PC-9 (cell line): ENCODE measurements around the gene CLCN1. TPM values are rescaled to one million over a fixed set of nuclear protein-coding genes. Genes with fewer than 3 reads are reported as not detected.
A peak's percentile ranks its signal among the peaks of the same experiment; 100 is the strongest.

Source experiments
- BruUV-seq: library from RNA; stranded (reverse); fragments of 400-500 nt; replicated peaks from 2 replicates; lab custom pipeline; 2021; lab: Mats Ljungman, UMichigan
- CTCF ChIA-PET: fragments of 300-600 bp; sonication (Branson Sonifier 250); formaldehyde crosslinking; loops from one replicate; lab custom pipeline; 2022; ENCODE audit warnings: antibody characterized with exemption; lab: Charles Lee
- POLR2A ChIA-PET: fragments of 300-600 bp; sonication (Branson Sonifier 250); formaldehyde crosslinking; loops from one replicate; lab custom pipeline; 2022; ENCODE audit warnings: antibody characterized with exemption; ENCODE audit not compliant: unreplicated experiment; lab: Charles Lee
- DNase-seq, 2 experiments: peaks; one replicate each; pipeline versions ENCODE4 v3.0.0 to v3.0.0-alpha.2; 2015 to 2022; ENCODE audit warnings: mixed read lengths in 1 of 2
- H2AFZ ChIP-seq: fragments of 200-600 bp; sonication (generic); 2 replicates; pipeline ENCODE4 v1.8.1; 2017; ENCODE audit warnings: antibody characterized with exemption
- H3F3A ChIP-seq: fragments of 200-600 bp; sonication (generic); 2 replicates; pipeline ENCODE4 v1.8.1; 2017; ENCODE audit warnings: antibody characterized with exemption, mild to moderate bottlenecking, low read depth; ENCODE audit not compliant: insufficient read depth
- H3K27ac ChIP-seq: fragments of 200-600 bp; sonication (generic); 2 replicates; pipeline ENCODE4 v1.6.1; 2016; ENCODE audit warnings: mixed run types
- H3K27me3 ChIP-seq: fragments of 200-600 bp; sonication (generic); 2 replicates; pipeline ENCODE4 v1.6.1; 2016; ENCODE audit warnings: low read depth, mixed run types; ENCODE audit not compliant: insufficient read depth
- H3K36me3 ChIP-seq: fragments of 200-600 bp; sonication (generic); 2 replicates; pipeline ENCODE4 v1.6.1; 2016; ENCODE audit warnings: low read depth, mixed run types
- H3K4me1 ChIP-seq: fragments of 200-600 bp; sonication (generic); replicated peaks from 2 replicates; pipeline ENCODE4 v1.6.1; 2016; ENCODE audit warnings: mixed run types; ENCODE audit not compliant: insufficient read depth
- H3K4me2 ChIP-seq: fragments of 200-600 bp; sonication (generic); 2 replicates; pipeline ENCODE4 v1.6.1; 2017; ENCODE audit warnings: mixed run types
- H3K4me3 ChIP-seq: fragments of 200-600 bp; sonication (generic); 2 replicates; pipeline ENCODE4 v1.6.1; 2016; ENCODE audit warnings: mixed run types
- H3K79me2 ChIP-seq: fragments of 200-600 bp; sonication (generic); 2 replicates; pipeline ENCODE4 v1.6.1; 2017; ENCODE audit warnings: low read depth, mixed run types
- H3K9me2 ChIP-seq: fragments of 200-600 bp; sonication (generic); 2 replicates; pipeline ENCODE4 v1.8.1; 2017; ENCODE audit warnings: mild to moderate bottlenecking; ENCODE audit not compliant: insufficient read depth
- H3K9me3 ChIP-seq: fragments of 200-600 bp; sonication (generic); 2 replicates; pipeline ENCODE4 v1.8.1; 2016; ENCODE audit warnings: low read depth; ENCODE audit not compliant: insufficient read depth
- H4K20me1 ChIP-seq: fragments of 200-600 bp; sonication (generic); 2 replicates; pipeline ENCODE4 v1.8.1; 2017; ENCODE audit not compliant: insufficient read depth
- CTCF ChIP-seq: fragments of 200-600 bp; sonication (generic); conservative IDR thresholded peaks from 2 replicates; pipeline ENCODE4 v1.6.1; 2017; ENCODE audit warnings: mixed run types, antibody characterized with exemption, mild to moderate bottlenecking, moderate library complexity
- EZH2 ChIP-seq: fragments of 200-600 bp; sonication (generic); IDR thresholded peaks from 2 replicates; pipeline ENCODE4 v1.8.0; 2017; ENCODE audit warnings: antibody characterized with exemption, low read depth
- intact Hi-C: fragments of 100-400 bp; cut with micrococcal nuclease; formaldehyde crosslinking; loops from one replicate; pipeline ENCODE4 v1.10.0; 2022; ENCODE audit not compliant: unreplicated experiment
- total RNA-seq: library from RNA; stranded (reverse); gene quantifications from 2 replicates; pipeline ENCODE4 v1.2.3, GENCODE V29; 2021

The CLCN1 gene
- total RNA-seq, 1 experiment from 2014 or later: not detected

GRCh38 chr7:143280566-143280965, 35.3 kb upstream of the CLCN1 start:
- H3K4me1 ChIP-seq: peaks cover 45% of the 10 kb centered on the region
- H3K9me3 ChIP-seq: no peaks in the 10 kb centered on the region
- H3K4me2 ChIP-seq: peak overlapping the region; percentile 64; the same call in 1 of the 2 replicates
- peak overlapping the region; percentile 82 for H3K27ac ChIP-seq
- DNase-seq: no peak
- H2AFZ ChIP-seq: no peak overlapping the region
- POLR2A ChIA-PET: interaction anchor here (1.5 kb wide), 1 partner anchor 18 kb away, joined by 20 read pairs; the partner anchor contains the start of gene GSTK1
- H3K9me2 ChIP-seq: no peaks in the 10 kb centered on the region
- TF ChIP-seq CTCF: no peak
- TF ChIP-seq EZH2: no peak
- intact Hi-C loops: no loop called here
- no peak overlapping the region for H3K4me3 ChIP-seq
- H3K79me2 ChIP-seq: peaks cover under 1% of the 10 kb centered on the region; the same call in 1 of the 2 replicates
- CTCF ChIA-PET: interaction anchor here (0.6 to 1.5 kb wide), 3 partner anchors 40 to 942 kb away, joined by 3 to 11 read pairs (median 3); no protein-coding TSS in a partner anchor
- BruUV-seq: no TSS peak
- no peaks in the 10 kb centered on the region for H3K36me3 ChIP-seq
- no peaks in the 10 kb centered on the region for H3K27me3 ChIP-seq
- no peaks in the 10 kb centered on the region for H4K20me1 ChIP-seq
- peaks cover 36% of the 10 kb centered on the region for H3F3A ChIP-seq

- no peaks in the 10 kb centered on the region for H3K9me2 ChIP-seq
- no TSS peak for BruUV-seq
- H3K79me2 ChIP-seq: peaks cover 10% of the 10 kb centered on the region
- peaks cover 45% of the 10 kb centered on the region for H3F3A ChIP-seq
- no peak overlapping the region for H3K4me3 ChIP-seq
- no peak for TF ChIP-seq CTCF
- no peak for TF ChIP-seq EZH2
- ChIA-PET POLR2A (no interaction called here), CTCF (interaction anchor here (1.0 kb wide), 1 partner anchor 15 kb away, joined by 3 read pairs; no protein-coding TSS in a partner anchor)
- H3K4me2 ChIP-seq: no peak overlapping the region
- no peak overlapping the region for H3K27ac ChIP-seq
- no peak for DNase-seq
- H3K27me3 ChIP-seq: no peaks in the 10 kb centered on the region
- intact Hi-C loops: no loop called here
- no peak overlapping the region for H2AFZ ChIP-seq
- H3K4me1 ChIP-seq: peaks cover 55% of the 10 kb centered on the region
- no peaks in the 10 kb centered on the region for H4K20me1 ChIP-seq
- no peaks in the 10 kb centered on the region for H3K9me3 ChIP-seq
- H3K36me3 ChIP-seq: peaks cover 6% of the 10 kb centered on the region
Observed at GRCh38 chr7:143281529-143281928, 34.4 kb upstream of the CLCN1 start.

GRCh38 chr7:143282124-143282523, 33.8 kb upstream of the CLCN1 start:
- BruUV-seq: no TSS peak
- Histone ChIP-seq H3K4me1 (peaks cover 61% of the 10 kb centered on the region), H3K9me3 (no peaks in the 10 kb centered on the region), H3K9me2 (no peaks in the 10 kb centered on the region), H3K4me2 (no peak overlapping the region), H3F3A (peaks cover 51% of the 10 kb centered on the region), H2AFZ (no peak overlapping the region), H3K27me3 (no peaks in the 10 kb centered on the region), H3K36me3 (peaks cover 12% of the 10 kb centered on the region), H3K27ac (no peak overlapping the region), H4K20me1 (no peaks in the 10 kb centered on the region), H3K79me2 (peaks cover 16% of the 10 kb centered on the region), H3K4me3 (no peak overlapping the region)
- intact Hi-C loops: no loop called here
- TF ChIP-seq EZH2 (no peak), CTCF (no peak)
- no peak for DNase-seq
- ChIA-PET POLR2A (no interaction called here), CTCF (interaction anchor here (1.0 kb wide), 1 partner anchor 129 kb away, joined by 5 read pairs; no protein-coding TSS in a partner anchor)
